Activated naive CD8-positive, alpha-beta T cell treated with anti-CD3 and anti-CD28 coated beads for 36 hours (primary cell): Measurements from ENCODE around the gene BIRC2. TPM values are rescaled to one million over a fixed set of nuclear protein-coding genes. Genes with fewer than 3 reads are reported as not detected.
"Not testable (repeated sequence)": the region's sequence is repeated elsewhere in the genome, so short reads cannot be mapped to it uniquely, and the experiment has no call there.

Experiments used
- DNase-seq: peaks from one replicate; pipeline ENCODE4 v3.0.0; 2021
- H3K27ac Mint-ChIP-seq: one replicate; pipeline ENCODE4 v1.8.0; 2022; ENCODE audit warnings: mild to moderate bottlenecking, moderate library complexity, mixed read lengths
- H3K27me3 Mint-ChIP-seq: one replicate; pipeline ENCODE4 v1.8.0; 2022; ENCODE audit warnings: mild to moderate bottlenecking, mixed read lengths
- H3K36me3 Mint-ChIP-seq: one replicate; pipeline ENCODE4 v1.8.0; 2021; ENCODE audit warnings: mild to moderate bottlenecking, mixed read lengths
- H3K4me1 Mint-ChIP-seq: one replicate; pipeline ENCODE4 v1.8.0; 2021; ENCODE audit warnings: mixed read lengths
- H3K4me3 Mint-ChIP-seq: one replicate; pipeline ENCODE4 v1.8.0; 2022; ENCODE audit warnings: mild to moderate bottlenecking, moderate library complexity, mixed read lengths
- H3K9me3 Mint-ChIP-seq: one replicate; pipeline ENCODE4 v1.8.0; 2022; ENCODE audit warnings: mixed read lengths
- total RNA-seq, 2 experiments: library from RNA; stranded (reverse); gene quantifications; one replicate each; pipeline ENCODE4 v1.2.3, GENCODE V29; 2021

Gene BIRC2
- total RNA-seq, 2 experiments from 2014 or later = 29.6 to 30.7 TPM

GRCh38 chr11:102317099-102317767 lies 29.8 kb upstream of the BIRC2 start, which contains the start of gene BIRC3:
Gene BIRC3 (plus strand): TSS chr11:102317484. CDS start chr11:102324510, 7,026 bp downstream.
- Mint-ChIP-seq H3K4me1 (peaks cover 61% of the 10 kb centered on the region), H3K4me3 (peak within 1 kb of the TSS; percentile 94), H3K9me3 (no peaks in the 10 kb centered on the region), H3K27ac (peak within 1 kb of the TSS; percentile 100), H3K27me3 (peaks cover 7% of the 10 kb centered on the region), H3K36me3 (peaks cover 48% of the 10 kb centered on the region)
- peak; percentile 91 for DNase-seq

GRCh38 chr11:102317768-102318103 lies 29.3 kb upstream of the BIRC2 start:
- H3K27me3 Mint-ChIP-seq = peaks cover 7% of the 10 kb centered on the region
- peak overlapping the region; percentile 94 for H3K4me3 Mint-ChIP-seq
- no peak for DNase-seq
- H3K9me3 Mint-ChIP-seq = no peaks in the 10 kb centered on the region
- H3K27ac Mint-ChIP-seq = peak overlapping the region; percentile 100
- H3K36me3 Mint-ChIP-seq = peaks cover 51% of the 10 kb centered on the region
- peaks cover 61% of the 10 kb centered on the region for H3K4me1 Mint-ChIP-seq

GRCh38 chr11:102318469-102318868 lies 28.5 kb upstream of the BIRC2 start:
- no peaks in the 10 kb centered on the region for H3K9me3 Mint-ChIP-seq
- peaks cover 54% of the 10 kb centered on the region for H3K36me3 Mint-ChIP-seq
- peak overlapping the region; percentile 100 for H3K27ac Mint-ChIP-seq
- peaks cover 57% of the 10 kb centered on the region for H3K4me1 Mint-ChIP-seq
- peak; percentile 58 for DNase-seq
- peaks cover 7% of the 10 kb centered on the region for H3K27me3 Mint-ChIP-seq
- H3K4me3 Mint-ChIP-seq = peak overlapping the region; percentile 94

- Mint-ChIP-seq H3K36me3 (peaks cover 61% of the 10 kb centered on the region), H3K27me3 (peaks cover 7% of the 10 kb centered on the region), H3K4me3 (peak overlapping the region; percentile 94), H3K9me3 (no peaks in the 10 kb centered on the region), H3K27ac (peak overlapping the region; percentile 100), H3K4me1 (peaks cover 57% of the 10 kb centered on the region)
- no peak for DNase-seq
Observed at GRCh38 chr11:102319544-102319943, 27.5 kb upstream of the BIRC2 start.

GRCh38 chr11:102320188-102320587 lies 26.8 kb upstream of the BIRC2 start:
- Mint-ChIP-seq H3K27me3 (peaks cover 7% of the 10 kb centered on the region), H3K27ac (peak overlapping the region; percentile 100), H3K36me3 (peaks cover 65% of the 10 kb centered on the region), H3K4me3 (peak overlapping the region; percentile 94), H3K4me1 (peaks cover 61% of the 10 kb centered on the region), H3K9me3 (no peaks in the 10 kb centered on the region)
- DNase-seq = no peak

GRCh38 chr11:102320679-102321078 lies 26.3 kb upstream of the BIRC2 start:
- Mint-ChIP-seq H3K27me3 (peaks cover 7% of the 10 kb centered on the region), H3K9me3 (no peaks in the 10 kb centered on the region), H3K4me3 (peak overlapping the region; percentile 94), H3K4me1 (peaks cover 56% of the 10 kb centered on the region), H3K36me3 (peaks cover 65% of the 10 kb centered on the region), H3K27ac (peak overlapping the region; percentile 100)
- DNase-seq = no peak

- Mint-ChIP-seq H3K27me3 (peaks cover 2% of the 10 kb centered on the region), H3K4me1 (peaks cover 43% of the 10 kb centered on the region), H3K9me3 (no peaks in the 10 kb centered on the region), H3K36me3 (peaks cover 68% of the 10 kb centered on the region), H3K27ac (peak overlapping the region; percentile 51), H3K4me3 (peak overlapping the region; percentile 59)
- no peak for DNase-seq
Observed at GRCh38 chr11:102322560-102322959, 24.5 kb upstream of the BIRC2 start.

- Mint-ChIP-seq H3K4me3 (no peak overlapping the region), H3K9me3 (no peaks in the 10 kb centered on the region), H3K27me3 (no peaks in the 10 kb centered on the region), H3K4me1 (peaks cover 42% of the 10 kb centered on the region), H3K36me3 (peaks cover 64% of the 10 kb centered on the region), H3K27ac (no peak overlapping the region)
- DNase-seq = no peak
Observed at GRCh38 chr11:102323542-102324251, 23.3 kb upstream of the BIRC2 start.

- Mint-ChIP-seq H3K9me3 (no peaks in the 10 kb centered on the region), H3K27me3 (no peaks in the 10 kb centered on the region), H3K36me3 (peaks cover 62% of the 10 kb centered on the region), H3K4me1 (peaks cover 36% of the 10 kb centered on the region), H3K27ac (no peak overlapping the region), H3K4me3 (no peak overlapping the region)
- DNase-seq = no peak
Observed at GRCh38 chr11:102325088-102325487, 21.9 kb upstream of the BIRC2 start.

GRCh38 chr11:102328748-102329147 lies 18.3 kb upstream of the BIRC2 start:
- Mint-ChIP-seq H3K4me3 (no peak overlapping the region), H3K27ac (no peak overlapping the region), H3K27me3 (no peaks in the 10 kb centered on the region), H3K9me3 (no peaks in the 10 kb centered on the region), H3K4me1 (peaks cover 16% of the 10 kb centered on the region), H3K36me3 (peaks cover 54% of the 10 kb centered on the region)
- no peak for DNase-seq

GRCh38 chr11:102330231-102330630 lies 16.8 kb upstream of the BIRC2 start:
- no peaks in the 10 kb centered on the region for H3K9me3 Mint-ChIP-seq
- peaks cover 46% of the 10 kb centered on the region for H3K36me3 Mint-ChIP-seq
- peaks cover 6% of the 10 kb centered on the region for H3K4me1 Mint-ChIP-seq
- H3K4me3 Mint-ChIP-seq = no peak overlapping the region
- H3K27ac Mint-ChIP-seq = no peak overlapping the region
- no peaks in the 10 kb centered on the region for H3K27me3 Mint-ChIP-seq
- DNase-seq = no peak

- Mint-ChIP-seq H3K27me3 (no peaks in the 10 kb centered on the region), H3K27ac (no peak overlapping the region), H3K4me1 (peaks cover 5% of the 10 kb centered on the region), H3K9me3 (no peaks in the 10 kb centered on the region), H3K36me3 (peaks cover 43% of the 10 kb centered on the region), H3K4me3 (no peak overlapping the region)
- DNase-seq = no peak
Observed at GRCh38 chr11:102331341-102331740, 15.7 kb upstream of the BIRC2 start.

- no peak overlapping the region for H3K27ac Mint-ChIP-seq
- no peak overlapping the region for H3K4me3 Mint-ChIP-seq
- peaks cover 37% of the 10 kb centered on the region for H3K36me3 Mint-ChIP-seq
Observed at GRCh38 chr11:102332611-102332994, 14.4 kb upstream of the BIRC2 start.

GRCh38 chr11:102338479-102339010 lies 8.5 kb upstream of the BIRC2 start:
- Mint-ChIP-seq H3K36me3 (peaks cover 15% of the 10 kb centered on the region), H3K9me3 (no peaks in the 10 kb centered on the region), H3K27ac (peak overlapping the region; percentile 36), H3K27me3 (no peaks in the 10 kb centered on the region), H3K4me1 (peaks cover 16% of the 10 kb centered on the region), H3K4me3 (no peak overlapping the region)
- DNase-seq = no peak

More at GRCh38 chr11:102332611-102332994, 14.4 kb upstream of the BIRC2 start:
- no peak for DNase-seq
- H3K27me3 Mint-ChIP-seq = no peaks in the 10 kb centered on the region
- H3K4me1 Mint-ChIP-seq = peaks cover 5% of the 10 kb centered on the region
- no peaks in the 10 kb centered on the region for H3K9me3 Mint-ChIP-seq

- peaks cover 12% of the 10 kb centered on the region for H3K36me3 Mint-ChIP-seq
- not testable (repeated sequence) for H3K27me3 Mint-ChIP-seq, H3K27ac Mint-ChIP-seq, DNase-seq, H3K9me3 Mint-ChIP-seq, H3K4me3 Mint-ChIP-seq
- peaks cover 28% of the 10 kb centered on the region for H3K4me1 Mint-ChIP-seq
Observed at GRCh38 chr11:102341311-102341710, 5.7 kb upstream of the BIRC2 start.
